Liver (tissue), 3 donors: ENCODE data around the gene RUBCN.

ENCODE experiments used
- EGR1 ChIP-seq, 2 donors: IDR thresholded peaks; 2 replicates each; pipeline ENCODE4 v1.6.1; 2016 to 2018; ENCODE audit warnings: antibody characterized with exemption in 2 of 2, low read depth in 2 of 2
- HNF4G ChIP-seq: IDR thresholded peaks from 2 replicates; pipeline ENCODE4 v1.6.1; 2016; ENCODE audit warnings: antibody characterized with exemption
- JUND ChIP-seq, 2 donors: IDR thresholded peaks; 2 replicates each; pipeline ENCODE4 v1.6.1; 2016; ENCODE audit warnings: antibody characterized with exemption in 2 of 2
- RAD21 ChIP-seq, 2 donors: IDR thresholded peaks; 2 replicates each; pipeline ENCODE4 v1.6.1; 2016; ENCODE audit warnings: antibody characterized with exemption in 2 of 2, mild to moderate bottlenecking in 2 of 2
- RXRA ChIP-seq, 2 donors: IDR thresholded peaks; 2 replicates each; pipeline ENCODE4 v1.6.1; 2017 to 2018; ENCODE audit warnings: antibody characterized with exemption in 2 of 2, mild to moderate bottlenecking in 1 of 2
- SP1 ChIP-seq: IDR thresholded peaks from 2 replicates; pipeline ENCODE4 v1.6.1; 2018; ENCODE audit warnings: antibody characterized with exemption, mild to moderate bottlenecking
- TAF1 ChIP-seq: conservative IDR thresholded peaks from 2 replicates; pipeline ENCODE4 v1.6.1; 2016; ENCODE audit warnings: antibody characterized with exemption, mild to moderate bottlenecking
- TF ChIP-seq, protein P1 (sequence below): fragments of 150-350 bp; IDR thresholded peaks from 2 replicates; pipeline ENCODE4 v1.5.1; 2017; ENCODE audit warnings: improper control_type of control experiment, low read depth, low read length; ENCODE audit not compliant: missing input control
- TF ChIP-seq, protein P2 (sequence below): IDR thresholded peaks from 2 replicates; pipeline ENCODE4 v1.6.1; 2016; ENCODE audit warnings: antibody characterized with exemption
- TF ChIP-seq, protein P3 (sequence below): IDR thresholded peaks from 2 replicates; pipeline ENCODE4 v1.6.1; 2016; ENCODE audit warnings: antibody characterized with exemption
- TF ChIP-seq, protein P4 (sequence below): IDR thresholded peaks from 2 replicates; pipeline ENCODE4 v1.6.1; 2016; ENCODE audit warnings: antibody characterized with exemption, mild to moderate bottlenecking
- TF ChIP-seq, protein P5 (sequence below): IDR thresholded peaks from 2 replicates; pipeline ENCODE4 v1.6.1; 2016; ENCODE audit warnings: antibody characterized with exemption
- donor health status: healthy.
- donor health status: healthy.

DNA sequence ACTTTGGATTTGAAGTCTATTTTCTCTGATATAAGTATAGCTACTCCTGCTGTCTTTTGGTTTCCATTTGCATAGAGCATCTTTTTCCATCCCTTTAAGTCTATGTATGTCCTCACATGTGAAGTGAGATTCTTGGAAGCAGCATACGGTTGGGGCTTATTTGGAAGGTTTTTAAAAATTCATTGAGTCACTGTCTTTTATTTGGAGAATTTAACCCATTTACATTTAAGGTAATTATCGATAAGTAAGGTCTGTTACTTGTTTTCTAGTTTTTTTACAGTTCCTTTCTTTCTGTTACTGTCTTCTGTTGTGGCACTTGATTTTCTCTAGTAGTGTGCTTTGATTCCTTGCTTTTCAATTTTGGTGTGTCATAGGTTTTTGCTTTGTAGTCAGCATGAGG, 14.0 kb downstream of the RUBCN start:
- TF ChIP-seq, protein P1, sequence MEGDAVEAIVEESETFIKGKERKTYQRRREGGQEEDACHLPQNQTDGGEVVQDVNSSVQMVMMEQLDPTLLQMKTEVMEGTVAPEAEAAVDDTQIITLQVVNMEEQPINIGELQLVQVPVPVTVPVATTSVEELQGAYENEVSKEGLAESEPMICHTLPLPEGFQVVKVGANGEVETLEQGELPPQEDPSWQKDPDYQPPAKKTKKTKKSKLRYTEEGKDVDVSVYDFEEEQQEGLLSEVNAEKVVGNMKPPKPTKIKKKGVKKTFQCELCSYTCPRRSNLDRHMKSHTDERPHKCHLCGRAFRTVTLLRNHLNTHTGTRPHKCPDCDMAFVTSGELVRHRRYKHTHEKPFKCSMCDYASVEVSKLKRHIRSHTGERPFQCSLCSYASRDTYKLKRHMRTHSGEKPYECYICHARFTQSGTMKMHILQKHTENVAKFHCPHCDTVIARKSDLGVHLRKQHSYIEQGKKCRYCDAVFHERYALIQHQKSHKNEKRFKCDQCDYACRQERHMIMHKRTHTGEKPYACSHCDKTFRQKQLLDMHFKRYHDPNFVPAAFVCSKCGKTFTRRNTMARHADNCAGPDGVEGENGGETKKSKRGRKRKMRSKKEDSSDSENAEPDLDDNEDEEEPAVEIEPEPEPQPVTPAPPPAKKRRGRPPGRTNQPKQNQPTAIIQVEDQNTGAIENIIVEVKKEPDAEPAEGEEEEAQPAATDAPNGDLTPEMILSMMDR, result no peak
- no peak for TF ChIP-seq JUND (IDR thresholded peaks at IDR 0.05)
- TF ChIP-seq RAD21 (IDR thresholded peaks at IDR 0.05), result no peak
- TF ChIP-seq TAF1, result no peak
- no peak for TF ChIP-seq RXRA (IDR thresholded peaks at IDR 0.05)
- TF ChIP-seq, protein P2, sequence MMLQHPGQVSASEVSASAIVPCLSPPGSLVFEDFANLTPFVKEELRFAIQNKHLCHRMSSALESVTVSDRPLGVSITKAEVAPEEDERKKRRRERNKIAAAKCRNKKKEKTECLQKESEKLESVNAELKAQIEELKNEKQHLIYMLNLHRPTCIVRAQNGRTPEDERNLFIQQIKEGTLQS, result no peak
- TF ChIP-seq EGR1 (IDR thresholded peaks at IDR 0.05; ENCODE audit: low read depth in 2 of 2), result no peak
- no peak for TF ChIP-seq SP1
- TF ChIP-seq HNF4G, result no peak
- TF ChIP-seq, protein P3, sequence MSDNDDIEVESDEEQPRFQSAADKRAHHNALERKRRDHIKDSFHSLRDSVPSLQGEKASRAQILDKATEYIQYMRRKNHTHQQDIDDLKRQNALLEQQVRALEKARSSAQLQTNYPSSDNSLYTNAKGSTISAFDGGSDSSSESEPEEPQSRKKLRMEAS, result no peak
- TF ChIP-seq, protein P4, sequence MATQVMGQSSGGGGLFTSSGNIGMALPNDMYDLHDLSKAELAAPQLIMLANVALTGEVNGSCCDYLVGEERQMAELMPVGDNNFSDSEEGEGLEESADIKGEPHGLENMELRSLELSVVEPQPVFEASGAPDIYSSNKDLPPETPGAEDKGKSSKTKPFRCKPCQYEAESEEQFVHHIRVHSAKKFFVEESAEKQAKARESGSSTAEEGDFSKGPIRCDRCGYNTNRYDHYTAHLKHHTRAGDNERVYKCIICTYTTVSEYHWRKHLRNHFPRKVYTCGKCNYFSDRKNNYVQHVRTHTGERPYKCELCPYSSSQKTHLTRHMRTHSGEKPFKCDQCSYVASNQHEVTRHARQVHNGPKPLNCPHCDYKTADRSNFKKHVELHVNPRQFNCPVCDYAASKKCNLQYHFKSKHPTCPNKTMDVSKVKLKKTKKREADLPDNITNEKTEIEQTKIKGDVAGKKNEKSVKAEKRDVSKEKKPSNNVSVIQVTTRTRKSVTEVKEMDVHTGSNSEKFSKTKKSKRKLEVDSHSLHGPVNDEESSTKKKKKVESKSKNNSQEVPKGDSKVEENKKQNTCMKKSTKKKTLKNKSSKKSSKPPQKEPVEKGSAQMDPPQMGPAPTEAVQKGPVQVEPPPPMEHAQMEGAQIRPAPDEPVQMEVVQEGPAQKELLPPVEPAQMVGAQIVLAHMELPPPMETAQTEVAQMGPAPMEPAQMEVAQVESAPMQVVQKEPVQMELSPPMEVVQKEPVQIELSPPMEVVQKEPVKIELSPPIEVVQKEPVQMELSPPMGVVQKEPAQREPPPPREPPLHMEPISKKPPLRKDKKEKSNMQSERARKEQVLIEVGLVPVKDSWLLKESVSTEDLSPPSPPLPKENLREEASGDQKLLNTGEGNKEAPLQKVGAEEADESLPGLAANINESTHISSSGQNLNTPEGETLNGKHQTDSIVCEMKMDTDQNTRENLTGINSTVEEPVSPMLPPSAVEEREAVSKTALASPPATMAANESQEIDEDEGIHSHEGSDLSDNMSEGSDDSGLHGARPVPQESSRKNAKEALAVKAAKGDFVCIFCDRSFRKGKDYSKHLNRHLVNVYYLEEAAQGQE, result no peak
- TF ChIP-seq, protein P5, sequence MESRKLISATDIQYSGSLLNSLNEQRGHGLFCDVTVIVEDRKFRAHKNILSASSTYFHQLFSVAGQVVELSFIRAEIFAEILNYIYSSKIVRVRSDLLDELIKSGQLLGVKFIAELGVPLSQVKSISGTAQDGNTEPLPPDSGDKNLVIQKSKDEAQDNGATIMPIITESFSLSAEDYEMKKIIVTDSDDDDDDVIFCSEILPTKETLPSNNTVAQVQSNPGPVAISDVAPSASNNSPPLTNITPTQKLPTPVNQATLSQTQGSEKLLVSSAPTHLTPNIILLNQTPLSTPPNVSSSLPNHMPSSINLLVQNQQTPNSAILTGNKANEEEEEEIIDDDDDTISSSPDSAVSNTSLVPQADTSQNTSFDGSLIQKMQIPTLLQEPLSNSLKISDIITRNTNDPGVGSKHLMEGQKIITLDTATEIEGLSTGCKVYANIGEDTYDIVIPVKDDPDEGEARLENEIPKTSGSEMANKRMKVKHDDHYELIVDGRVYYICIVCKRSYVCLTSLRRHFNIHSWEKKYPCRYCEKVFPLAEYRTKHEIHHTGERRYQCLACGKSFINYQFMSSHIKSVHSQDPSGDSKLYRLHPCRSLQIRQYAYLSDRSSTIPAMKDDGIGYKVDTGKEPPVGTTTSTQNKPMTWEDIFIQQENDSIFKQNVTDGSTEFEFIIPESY, result no peak
